GM04504 (cell line): ENCODE results near the gene COL4A4.
"Not testable (repeated sequence)": the region's sequence is repeated elsewhere in the genome, so short reads cannot be mapped to it uniquely, and the experiment has no call there.

Experiments used
- DNase-seq: peaks from one replicate; pipeline ENCODE4 v3.0.0-alpha.2; 2012; ENCODE audit warnings: low read depth

COL4A4 gene

GRCh38 chr2:227163998-227164762, at the start of gene COL4A4, which contains the start of gene COL4A3:
TSS of gene COL4A4 (minus strand) at chr2:227164205. CDS start at chr2:227147483, 16,722 bp downstream.
TSS of gene COL4A3 (plus strand) at chr2:227164624. CDS start at chr2:227164727, 103 bp downstream.
- DNase-seq: no peak

GRCh38 chr2:227207573-227207972, 43.6 kb upstream of the COL4A4 start:
- DNase-seq: no peak

DNA sequence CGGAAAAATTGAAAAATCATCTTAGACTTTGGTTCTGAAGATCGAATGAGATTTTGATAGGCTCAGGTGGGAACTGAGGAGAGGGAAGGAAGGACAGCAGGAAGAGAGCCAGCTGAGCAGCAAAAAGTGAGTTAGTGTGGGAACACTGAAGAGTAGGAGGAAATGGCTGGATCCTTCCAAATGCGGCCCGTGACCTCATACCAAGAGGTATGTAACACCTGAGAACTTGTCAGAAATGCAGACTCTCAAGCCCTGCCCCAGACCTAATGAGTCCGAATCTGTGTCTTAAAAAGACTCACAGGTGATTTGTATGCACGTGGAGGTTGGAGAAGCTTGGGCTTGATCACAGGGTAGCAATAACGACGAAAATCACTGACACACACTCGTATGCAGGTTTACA, 42.4 kb upstream of the COL4A4 start:
- DNase-seq: no peak

DNA sequence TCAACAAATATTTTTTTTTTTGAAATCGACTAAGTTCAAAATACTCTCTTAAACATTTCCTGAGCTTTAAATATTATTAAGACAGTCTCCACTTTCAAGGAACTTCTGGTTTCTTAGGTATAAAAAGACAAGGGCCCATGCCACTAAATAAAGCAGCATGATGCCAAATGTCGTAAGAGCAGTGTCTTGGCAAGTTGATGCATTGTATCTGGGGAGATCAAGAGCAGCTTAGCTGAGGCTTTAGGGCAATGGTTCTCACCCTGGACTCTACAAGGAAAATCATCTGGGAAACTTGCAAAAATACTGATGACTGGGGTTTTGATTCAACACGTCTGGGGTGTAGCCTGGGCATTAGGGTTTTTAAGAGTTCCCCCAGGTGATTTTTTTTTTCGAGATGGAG, 41.7 kb upstream of the COL4A4 start:
- DNase-seq: no peak

DNA sequence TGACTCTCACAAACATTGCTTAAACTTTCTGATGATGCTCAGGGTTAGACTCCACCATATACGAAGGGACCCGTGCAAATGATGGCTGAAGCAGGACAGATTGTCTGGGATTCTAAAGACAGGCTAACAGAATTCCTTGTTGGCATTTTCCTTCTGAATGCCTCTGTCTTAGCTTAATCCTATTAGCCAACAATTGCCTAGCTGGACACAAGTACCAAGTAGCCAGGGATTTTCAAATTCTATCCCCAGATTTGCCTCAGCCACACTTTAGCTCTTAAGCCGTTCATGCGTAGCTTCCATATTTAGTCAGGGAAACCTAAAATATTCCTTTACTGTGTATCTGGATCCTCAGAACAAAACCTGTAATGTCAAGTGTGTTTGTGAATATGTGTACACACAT, 40.4 kb upstream of the COL4A4 start:
- no peak for DNase-seq

GRCh38 chr2:227201771-227202170, 37.8 kb upstream of the COL4A4 start:
- no peak for DNase-seq

DNA sequence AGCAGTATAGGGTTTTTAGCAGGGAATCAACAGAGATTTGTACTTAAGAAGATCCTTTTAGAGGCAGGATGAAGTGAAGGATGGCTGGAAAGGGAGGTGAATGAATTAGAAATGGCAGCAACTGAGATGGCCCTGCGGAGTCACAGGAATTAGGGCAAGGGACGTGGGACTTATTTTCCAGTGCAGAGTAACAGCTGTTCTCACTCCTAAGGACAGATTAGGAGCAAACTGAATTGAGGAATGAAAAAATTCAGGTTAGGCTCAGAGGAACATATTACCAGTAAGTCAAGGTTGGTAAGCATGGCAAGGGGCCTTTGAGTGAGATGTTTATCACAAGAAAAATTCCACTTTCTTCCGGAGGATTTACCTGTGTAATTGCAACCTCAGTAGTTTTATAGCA, 34.9 kb upstream of the COL4A4 start:
- DNase-seq: no peak

GRCh38 chr2:227194219-227194618, 30.2 kb upstream of the COL4A4 start:
- DNase-seq: no peak

- no peak for DNase-seq
These were observed 28.5 kb upstream of the COL4A4 start for GRCh38 chr2:227192491-227192890.

DNA sequence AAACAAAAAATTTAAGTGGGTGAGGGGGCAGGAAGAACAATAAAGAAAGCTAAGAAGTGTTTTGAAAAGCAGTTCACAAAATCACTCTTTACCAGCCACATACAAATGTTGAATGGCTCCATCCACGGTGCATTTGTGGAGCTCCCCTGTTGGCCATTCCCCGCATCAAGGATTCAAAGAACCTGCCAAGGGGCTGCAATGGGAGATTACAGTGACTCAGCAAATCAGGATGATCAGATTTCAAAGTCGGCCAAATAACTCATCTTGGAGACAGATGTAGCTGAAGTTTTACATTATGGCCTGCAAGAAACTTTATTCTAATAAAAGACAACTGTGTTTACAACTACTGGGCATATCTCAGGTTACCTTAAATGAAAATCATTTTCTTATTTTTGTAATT, 27.4 kb upstream of the COL4A4 start:
- DNase-seq: no peak

GRCh38 chr2:227188292-227188691, 24.3 kb upstream of the COL4A4 start:
- no peak for DNase-seq

DNA sequence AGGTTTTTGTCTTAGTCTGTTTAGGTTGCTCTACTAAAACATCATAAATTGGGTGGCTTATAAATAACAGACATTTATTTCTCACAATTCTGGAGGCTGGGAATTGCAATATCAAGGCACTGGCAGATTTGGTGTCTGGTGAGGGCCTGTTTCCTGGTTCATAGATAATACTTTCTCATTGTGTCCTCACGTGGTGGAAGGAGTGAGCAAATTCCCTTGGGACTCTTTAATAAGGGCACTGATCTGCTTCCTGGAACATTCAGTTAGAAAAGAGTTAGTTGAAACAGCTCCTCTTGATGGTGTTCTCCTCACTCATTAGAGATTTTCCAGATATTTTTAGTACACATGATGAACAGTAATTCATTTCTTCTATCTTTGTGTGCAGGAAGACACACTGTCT, 22.7 kb upstream of the COL4A4 start:
- DNase-seq: no peak

DNA sequence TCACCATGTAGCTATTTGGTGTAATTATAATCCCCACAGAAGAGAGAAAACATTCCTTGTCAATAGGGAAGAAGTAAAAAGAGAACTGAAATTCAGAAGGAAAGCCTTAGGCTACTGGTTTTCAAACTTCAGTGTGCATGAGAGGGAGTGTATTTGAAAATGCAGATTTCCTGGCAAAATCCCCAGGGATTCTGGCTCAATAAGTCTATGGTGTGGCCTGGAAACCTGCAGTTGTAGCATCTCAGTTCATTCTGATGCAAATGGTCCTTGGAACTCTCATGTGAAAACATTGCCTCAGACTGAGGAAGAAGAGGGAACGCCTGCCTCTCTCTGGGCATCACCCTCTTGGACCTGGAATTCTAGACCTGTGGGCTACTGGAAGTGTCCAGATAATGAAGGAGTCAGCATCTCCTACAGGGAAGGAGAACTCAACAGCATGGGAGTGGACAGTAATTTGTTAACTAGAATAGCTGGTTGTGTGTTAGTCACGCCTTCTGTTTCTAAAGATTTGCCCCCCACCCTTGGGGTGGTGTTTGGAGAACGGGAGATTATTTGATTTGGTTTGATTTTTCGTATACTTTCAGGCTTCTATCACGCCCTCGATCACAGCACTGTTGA, 21.7 kb upstream of the COL4A4 start:
- DNase-seq: no peak

GRCh38 chr2:227183657-227184367, 19.8 kb upstream of the COL4A4 start:
- DNase-seq: no peak

- DNase-seq: no peak
These were observed 18.8 kb upstream of the COL4A4 start for GRCh38 chr2:227182765-227183164.

GRCh38 chr2:227180770-227181169, 16.8 kb upstream of the COL4A4 start:
- DNase-seq: no peak

GRCh38 chr2:227179988-227180685, 16.1 kb upstream of the COL4A4 start:
- no peak for DNase-seq

GRCh38 chr2:227177592-227178336, 13.8 kb upstream of the COL4A4 start:
- no peak for DNase-seq

GRCh38 chr2:227171779-227172178, 7.8 kb upstream of the COL4A4 start:
- DNase-seq: not testable (repeated sequence)

DNA sequence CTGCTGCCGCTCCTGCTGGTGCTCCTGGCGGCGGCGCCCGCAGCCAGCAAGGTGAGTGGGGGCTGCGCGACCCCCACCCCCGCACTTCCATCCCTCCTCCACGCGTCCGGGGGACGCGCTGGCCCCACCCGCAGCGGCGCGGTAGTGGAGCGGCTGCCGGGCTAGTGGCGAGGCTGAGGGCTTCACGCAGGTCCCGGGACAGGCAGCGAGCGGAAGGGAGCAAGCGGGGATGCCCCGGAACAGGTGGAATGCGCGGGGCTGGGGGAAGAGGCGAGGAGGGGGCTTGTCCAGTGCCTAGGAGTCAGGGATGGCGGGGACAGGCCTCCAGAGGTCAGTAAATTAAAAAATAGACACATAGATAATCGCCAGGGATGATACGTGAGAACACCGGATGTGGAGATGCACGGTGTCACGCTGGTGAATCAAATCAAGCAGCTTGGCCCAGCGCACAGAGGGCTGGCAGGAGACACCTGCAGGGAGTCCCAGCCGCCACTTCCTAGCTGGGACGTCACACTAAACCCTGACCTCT, 822 bp upstream of the COL4A4 start:
- no peak for DNase-seq

DNA sequence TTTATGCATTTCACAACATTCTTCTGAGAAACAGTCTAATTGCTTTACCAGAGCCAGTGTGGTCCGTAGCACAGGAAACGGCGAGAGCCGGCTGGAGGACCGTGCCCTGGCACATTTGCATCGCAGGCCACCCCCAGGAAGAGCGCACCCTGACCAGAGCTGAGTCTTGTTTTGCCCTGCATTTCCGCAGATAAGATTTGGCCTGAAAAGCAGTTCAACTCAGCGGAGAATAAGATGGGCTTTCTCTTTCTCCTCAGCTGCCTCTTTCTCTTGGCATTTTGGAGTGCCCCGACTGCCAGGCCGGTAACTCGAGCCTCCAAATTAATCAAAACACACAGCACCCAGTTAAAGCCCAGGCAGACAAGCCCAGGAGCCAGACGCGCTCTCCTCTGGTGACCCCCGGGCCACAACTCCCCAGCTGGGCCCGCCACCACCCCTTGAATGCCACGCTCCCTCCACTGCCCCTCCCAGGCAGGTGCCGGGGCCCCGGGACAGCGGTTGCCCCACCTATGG, 464 bp downstream of the COL4A4 start:
- no peak for DNase-seq
